ENCODE measurements around the gene EZR. TPM values are rescaled to one million over a fixed set of nuclear protein-coding genes. Genes with fewer than 3 reads are reported as not detected.
A peak's percentile ranks its signal among the peaks of the same experiment; 100 is the strongest.

EZR gene
- total RNA-seq, 1 experiment from 2014 or later, result 216 TPM

DNA sequence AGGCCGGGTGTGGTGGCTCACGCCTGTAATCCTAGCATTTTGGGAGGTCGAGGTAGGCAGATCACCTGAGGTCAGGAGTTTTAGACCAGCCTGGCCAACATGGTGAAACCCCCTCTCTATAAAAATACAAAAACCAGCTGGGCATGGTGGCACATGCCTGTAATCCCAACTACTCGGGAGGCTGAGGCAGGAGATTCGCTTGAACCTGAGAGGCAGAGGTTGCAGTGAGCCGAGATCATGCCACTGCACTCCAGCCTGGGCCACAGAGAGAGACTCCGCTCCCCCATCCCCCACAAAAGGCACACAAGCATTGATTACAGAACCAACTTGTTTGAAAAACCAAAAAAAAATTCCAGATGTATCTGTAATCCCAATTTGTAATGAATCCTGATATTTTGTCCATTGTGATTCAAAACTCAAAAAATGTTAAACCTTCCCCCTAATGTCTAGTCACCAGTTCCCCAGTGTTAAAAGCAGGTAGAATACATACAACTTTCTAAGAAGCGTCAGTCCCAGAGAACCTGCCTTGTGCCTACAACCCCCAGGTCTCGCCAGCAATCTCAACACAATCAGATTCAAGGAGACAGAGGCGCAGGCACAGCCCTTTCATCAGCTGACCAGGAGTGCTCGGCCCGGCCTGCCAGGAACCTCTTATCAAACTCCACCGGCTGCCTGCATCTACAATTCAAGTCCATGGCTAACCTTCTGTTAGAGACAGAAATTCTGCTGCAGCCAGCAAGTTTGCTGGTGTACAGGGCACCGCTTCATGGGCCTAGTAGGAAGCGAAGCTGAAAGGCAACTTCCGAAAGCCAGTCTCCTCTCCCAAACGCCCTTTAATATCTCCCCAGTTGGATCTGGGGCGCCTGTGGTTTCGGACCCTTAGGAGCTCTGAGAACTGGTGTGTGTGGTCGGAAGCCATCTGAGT is 2.1 kb downstream of the EZR start:
- no peak for DNase-seq
- peaks cover 28% of the 10 kb centered on the region for H3K36me3 ChIP-seq (replicated peaks; ENCODE audit: control insufficient read depth, insufficient read depth, low read length)
- H3K4me3 ChIP-seq (ENCODE audit: insufficient read depth, low read depth, low read length), result peak overlapping the region; percentile 87
- H3K27me3 ChIP-seq (ENCODE audit: control insufficient read depth, insufficient read depth, low read length), result peaks cover 4% of the 10 kb centered on the region

DNA sequence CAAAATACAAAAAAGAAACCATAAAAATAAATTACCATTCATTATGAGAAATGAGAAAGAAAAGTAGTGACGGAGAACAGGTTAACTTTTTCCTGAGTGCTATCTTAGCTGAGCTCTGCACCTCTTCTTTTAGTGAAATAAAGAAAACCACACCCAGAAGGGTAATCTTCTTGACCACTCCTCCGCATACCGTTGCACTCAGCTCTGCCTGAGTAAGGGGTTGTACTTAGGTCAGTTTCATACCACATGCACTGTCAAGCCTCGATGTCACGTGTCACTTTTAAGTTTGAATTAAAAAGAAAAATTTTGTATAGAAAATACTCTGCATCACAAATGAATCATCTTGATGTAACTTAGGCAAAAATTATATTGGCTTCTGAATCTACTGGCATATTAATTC is 2.8 kb downstream of the EZR start:
- DNase-seq, result no peak

DNA sequence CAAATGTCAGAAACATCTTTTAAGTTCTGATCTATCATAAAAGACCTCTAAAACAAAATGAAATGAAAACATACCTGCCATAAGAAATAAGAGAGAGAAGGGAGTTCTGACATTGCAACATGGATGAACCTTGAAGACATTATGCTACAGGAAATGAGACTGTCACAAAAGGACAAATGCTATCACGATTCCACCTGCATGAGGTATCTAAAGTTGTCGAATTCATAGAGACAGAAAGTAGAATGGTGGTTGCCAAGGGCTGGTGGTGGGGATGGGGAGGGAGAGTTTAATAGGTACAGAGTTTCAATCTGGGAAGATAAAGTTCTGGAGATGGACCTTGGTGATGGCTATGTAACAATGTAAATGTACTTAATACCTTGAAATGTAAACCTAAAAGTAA is 3.3 kb downstream of the EZR start:
- no peak for DNase-seq
- peaks cover 4% of the 10 kb centered on the region for H3K27me3 ChIP-seq (ENCODE audit: control insufficient read depth, insufficient read depth, low read length)
- peaks cover 28% of the 10 kb centered on the region for H3K36me3 ChIP-seq (replicated peaks; ENCODE audit: control insufficient read depth, insufficient read depth, low read length)
- no peak overlapping the region; the same call in 1 of the 2 replicates for H3K4me3 ChIP-seq (ENCODE audit: insufficient read depth, low read depth, low read length)

More for the DNA sequence above, 2.8 kb downstream of the EZR start:
- Histone ChIP-seq H3K27me3 (ENCODE audit: control insufficient read depth, insufficient read depth, low read length) (peaks cover 4% of the 10 kb centered on the region), H3K4me3 (ENCODE audit: insufficient read depth, low read depth, low read length) (peak overlapping the region; percentile 87; the same call in 1 of the 2 replicates), H3K36me3 (replicated peaks; ENCODE audit: control insufficient read depth, insufficient read depth, low read length) (peaks cover 28% of the 10 kb centered on the region)

GRCh38 chr6:158815379-158815724 is 3.8 kb downstream of the EZR start:
- no peak for DNase-seq
- peaks cover 4% of the 10 kb centered on the region for H3K27me3 ChIP-seq (ENCODE audit: control insufficient read depth, insufficient read depth, low read length)
- 0 out of 2 replicates have a peak overlapping the region, but pooled peaks have one; percentile 6 for H3K4me3 ChIP-seq (ENCODE audit: insufficient read depth, low read depth, low read length)
- H3K36me3 ChIP-seq (replicated peaks; ENCODE audit: control insufficient read depth, insufficient read depth, low read length), result peaks cover 28% of the 10 kb centered on the region

GRCh38 chr6:158813032-158813431 is 6.1 kb downstream of the EZR start:
- peaks cover 30% of the 10 kb centered on the region for H3K36me3 ChIP-seq (replicated peaks; ENCODE audit: control insufficient read depth, insufficient read depth, low read length)
- no peaks in the 10 kb centered on the region for H3K27me3 ChIP-seq (ENCODE audit: control insufficient read depth, insufficient read depth, low read length)
- H3K4me3 ChIP-seq (ENCODE audit: insufficient read depth, low read depth, low read length), result no peak overlapping the region
- no peak for DNase-seq

DNA sequence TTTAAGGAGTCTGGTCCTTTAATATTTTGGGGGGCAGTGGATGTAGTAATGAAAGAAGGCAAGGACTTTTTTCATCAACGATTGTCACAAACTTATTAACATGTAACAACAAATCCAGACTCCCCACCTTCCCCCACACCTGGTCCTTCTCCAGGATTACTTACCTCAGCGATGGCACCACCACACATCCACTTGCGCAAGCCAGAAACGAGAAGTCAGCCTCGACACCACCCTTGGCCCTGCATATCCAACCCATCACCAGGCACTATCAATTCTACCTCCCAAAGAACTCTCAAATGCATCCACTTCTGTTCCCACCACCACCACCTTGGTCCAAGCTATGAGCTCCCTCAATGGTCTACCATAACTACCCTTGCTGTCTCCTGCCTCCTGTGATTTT is 6.6 kb downstream of the EZR start:
- DNase-seq, result no peak
- Histone ChIP-seq H3K36me3 (replicated peaks; ENCODE audit: control insufficient read depth, insufficient read depth, low read length) (peaks cover 30% of the 10 kb centered on the region), H3K4me3 (ENCODE audit: insufficient read depth, low read depth, low read length) (no peak overlapping the region), H3K27me3 (ENCODE audit: control insufficient read depth, insufficient read depth, low read length) (no peaks in the 10 kb centered on the region)

DNA sequence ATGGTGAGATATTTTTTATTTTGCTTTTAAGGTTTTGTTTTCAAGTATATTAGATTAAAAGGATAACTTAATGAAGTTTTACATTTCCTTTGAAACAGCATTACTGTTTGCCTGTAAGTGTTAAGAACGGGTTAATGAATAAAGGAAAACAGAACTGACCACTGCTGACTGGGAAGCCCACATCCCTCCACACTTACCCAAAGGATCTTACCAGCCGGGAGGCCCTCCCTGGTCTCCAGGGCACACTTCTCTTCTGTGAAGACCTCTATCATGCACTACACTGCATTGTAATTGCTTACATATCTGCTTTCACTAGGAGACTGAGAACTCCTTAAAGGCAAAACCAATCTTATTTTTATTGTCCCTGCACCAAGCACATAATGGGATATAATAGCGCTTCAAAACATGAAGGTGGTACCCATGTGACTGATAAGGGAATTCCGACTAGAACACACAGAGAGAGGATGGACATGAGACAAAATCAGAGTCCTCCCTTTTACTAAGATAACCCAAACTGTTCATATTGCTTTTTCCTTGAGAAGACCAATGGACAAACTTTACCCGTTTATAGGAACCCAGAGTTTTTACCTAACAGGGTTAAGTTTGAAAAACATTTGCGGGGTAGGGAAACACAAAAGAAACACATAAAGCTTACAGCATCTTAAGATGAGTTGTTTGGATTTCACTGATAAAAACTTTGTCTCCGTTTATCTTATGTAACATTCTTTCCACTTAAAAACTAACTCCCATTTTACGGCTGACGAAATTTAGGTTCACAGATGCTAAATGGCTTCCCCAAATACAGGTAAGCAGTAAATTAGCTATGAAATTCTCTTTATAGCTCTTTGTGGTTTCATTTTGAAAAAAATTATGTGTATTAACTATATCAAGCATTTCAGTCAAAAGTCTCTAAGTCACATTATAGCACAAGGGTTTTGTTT is 8.7 kb downstream of the EZR start:
- no peak for DNase-seq

DNA sequence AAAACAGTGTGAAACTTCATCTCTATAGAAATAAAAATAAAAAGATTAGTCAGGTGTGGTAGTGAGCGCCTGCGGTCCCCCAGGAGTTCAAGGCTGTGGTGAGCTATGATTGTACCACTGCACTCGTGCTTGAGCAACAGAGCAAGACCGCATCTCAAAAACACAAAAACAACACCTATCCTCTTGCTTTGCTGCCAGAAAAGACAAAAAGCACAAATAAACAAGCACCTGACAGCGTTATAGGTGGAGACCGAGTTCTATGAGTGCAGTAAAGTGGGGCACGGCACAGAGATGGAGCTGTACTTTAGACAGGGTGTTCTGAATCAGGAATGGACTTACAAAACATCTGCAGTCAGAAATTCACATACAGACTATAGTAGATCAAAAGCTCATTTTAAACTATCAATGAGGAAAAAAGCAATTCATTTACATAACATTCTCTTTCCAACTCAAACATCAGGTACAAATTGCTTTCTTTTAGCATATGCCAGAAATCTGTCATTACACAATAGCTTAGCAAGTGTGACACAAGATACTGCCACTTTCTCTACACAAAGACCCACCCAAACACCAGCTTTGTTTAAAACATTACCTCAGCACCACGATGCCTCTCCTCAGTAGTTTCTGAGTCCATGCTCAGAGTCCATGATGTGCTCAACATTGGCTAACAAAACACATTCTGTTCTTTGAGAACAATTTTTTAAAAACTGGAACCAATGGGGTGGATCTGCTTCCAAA is 10.1 kb downstream of the EZR start:
- Histone ChIP-seq H3K36me3 (replicated peaks; ENCODE audit: control insufficient read depth, insufficient read depth, low read length) (peaks cover 15% of the 10 kb centered on the region), H3K27me3 (ENCODE audit: control insufficient read depth, insufficient read depth, low read length) (no peaks in the 10 kb centered on the region), H3K4me3 (ENCODE audit: insufficient read depth, low read depth, low read length) (no peak overlapping the region)
- DNase-seq, result no peak

More for the DNA sequence above, 8.7 kb downstream of the EZR start:
- no peak overlapping the region for H3K4me3 ChIP-seq (ENCODE audit: insufficient read depth, low read depth, low read length)
- H3K36me3 ChIP-seq (replicated peaks; ENCODE audit: control insufficient read depth, insufficient read depth, low read length), result peaks cover 23% of the 10 kb centered on the region
- no peaks in the 10 kb centered on the region for H3K27me3 ChIP-seq (ENCODE audit: control insufficient read depth, insufficient read depth, low read length)

- Histone ChIP-seq H3K27me3 (ENCODE audit: control insufficient read depth, insufficient read depth, low read length) (no peaks in the 10 kb centered on the region), H3K36me3 (replicated peaks; ENCODE audit: control insufficient read depth, insufficient read depth, low read length) (peaks cover 11% of the 10 kb centered on the region), H3K4me3 (ENCODE audit: insufficient read depth, low read depth, low read length) (no peak overlapping the region)
- DNase-seq, result no peak
Measured at GRCh38 chr6:158808442-158808833, 10.7 kb downstream of the EZR start.

GRCh38 chr6:158807515-158808441 is 11.4 kb downstream of the EZR start:
- DNase-seq, result no peak
- Histone ChIP-seq H3K4me3 (ENCODE audit: insufficient read depth, low read depth, low read length) (no peak overlapping the region), H3K36me3 (replicated peaks; ENCODE audit: control insufficient read depth, insufficient read depth, low read length) (peaks cover 7% of the 10 kb centered on the region), H3K27me3 (ENCODE audit: control insufficient read depth, insufficient read depth, low read length) (no peaks in the 10 kb centered on the region)

DNA sequence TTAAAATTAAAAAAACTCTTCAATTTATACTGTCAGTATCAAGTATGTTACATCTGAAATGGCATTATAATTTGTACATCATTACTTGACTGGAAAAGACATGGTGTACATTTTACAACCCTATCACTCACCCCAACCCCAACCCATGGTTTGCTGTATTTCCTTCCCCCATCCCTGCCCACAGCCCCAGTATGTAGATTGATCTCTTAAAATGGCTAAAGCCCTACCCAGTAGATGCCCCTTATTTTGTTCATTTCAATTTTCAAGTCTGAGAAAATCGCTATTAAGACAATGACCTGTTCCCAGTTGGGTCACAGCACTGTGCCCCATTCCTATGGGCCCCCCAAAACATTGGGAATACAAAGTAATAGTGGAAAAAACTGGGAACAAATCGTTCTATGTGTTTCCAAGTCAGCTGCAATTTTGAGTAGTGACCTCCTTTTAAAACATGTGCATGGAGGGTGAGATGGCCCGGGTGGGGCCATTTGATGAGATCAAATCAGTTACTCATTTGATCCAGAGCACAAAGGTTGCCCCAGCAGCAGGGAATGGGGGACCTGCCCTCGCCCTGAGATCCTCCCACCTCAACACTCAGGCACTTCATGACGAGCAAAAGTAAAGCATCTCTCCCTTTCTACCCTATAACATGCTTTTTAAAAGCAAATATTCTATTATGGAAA is 13.3 kb downstream of the EZR start:
- Histone ChIP-seq H3K27me3 (ENCODE audit: control insufficient read depth, insufficient read depth, low read length) (no peaks in the 10 kb centered on the region), H3K36me3 (replicated peaks; ENCODE audit: control insufficient read depth, insufficient read depth, low read length) (peaks cover 4% of the 10 kb centered on the region), H3K4me3 (ENCODE audit: insufficient read depth, low read depth, low read length) (no peak overlapping the region)
- DNase-seq, result no peak

- H3K4me3 ChIP-seq (ENCODE audit: insufficient read depth, low read depth, low read length), result no peak overlapping the region
- H3K27me3 ChIP-seq (ENCODE audit: control insufficient read depth, insufficient read depth, low read length), result no peaks in the 10 kb centered on the region
- no peak for DNase-seq
- H3K36me3 ChIP-seq (replicated peaks; ENCODE audit: control insufficient read depth, insufficient read depth, low read length), result peaks cover 4% of the 10 kb centered on the region
Measured at GRCh38 chr6:158804207-158804606, 15.0 kb downstream of the EZR start.

GRCh38 chr6:158803733-158804143 is 15.4 kb downstream of the EZR start:
- H3K27me3 ChIP-seq (ENCODE audit: control insufficient read depth, insufficient read depth, low read length), result no peaks in the 10 kb centered on the region
- no peak overlapping the region for H3K4me3 ChIP-seq (ENCODE audit: insufficient read depth, low read depth, low read length)
- H3K36me3 ChIP-seq (replicated peaks; ENCODE audit: control insufficient read depth, insufficient read depth, low read length), result peaks cover 4% of the 10 kb centered on the region
- no peak for DNase-seq

All from H7 (cell line).